Measurements from ENCODE around the gene EDIL3.

Gene EDIL3

GRCh38 chr5:84149094-84149493 lies 235.6 kb downstream of the EDIL3 start:
- DNase-seq, result no peak

GRCh38 chr5:84148651-84149050 lies 236.0 kb downstream of the EDIL3 start:
- DNase-seq, result no peak

GRCh38 chr5:84137541-84137940 lies 247.1 kb downstream of the EDIL3 start:
- no peak for DNase-seq

GRCh38 chr5:84131372-84131771 lies 253.3 kb downstream of the EDIL3 start:
- no peak for DNase-seq

- no peak for DNase-seq
Measured at GRCh38 chr5:84130006-84130580, 254.6 kb downstream of the EDIL3 start.

- no peak for DNase-seq
Measured at GRCh38 chr5:84125216-84125615, 259.5 kb downstream of the EDIL3 start.

- no peak for DNase-seq
Measured at GRCh38 chr5:84119252-84119651, 265.4 kb downstream of the EDIL3 start.

- DNase-seq, result no peak
Measured at GRCh38 chr5:84118551-84118950, 266.1 kb downstream of the EDIL3 start.

GRCh38 chr5:84115727-84116126 lies 269.0 kb downstream of the EDIL3 start:
- no peak for DNase-seq

- no peak for DNase-seq
Measured at GRCh38 chr5:84113246-84114105, 271.2 kb downstream of the EDIL3 start.

- DNase-seq, result no peak
Measured at GRCh38 chr5:84092738-84093137, 291.9 kb downstream of the EDIL3 start.

GRCh38 chr5:84091127-84091799 lies 293.4 kb downstream of the EDIL3 start:
- no peak for DNase-seq

GRCh38 chr5:84088996-84089395 lies 295.7 kb downstream of the EDIL3 start:
- DNase-seq, result no peak

- DNase-seq, result no peak
Measured at GRCh38 chr5:84086511-84086910, 298.2 kb downstream of the EDIL3 start.

GRCh38 chr5:84085387-84086041 lies 299.2 kb downstream of the EDIL3 start:
- DNase-seq, result no peak

GRCh38 chr5:84080908-84081307 lies 303.8 kb downstream of the EDIL3 start:
- no peak for DNase-seq

GRCh38 chr5:84072339-84072738 lies 312.3 kb downstream of the EDIL3 start:
- DNase-seq, result no peak

- DNase-seq, result no peak
Measured at GRCh38 chr5:84069608-84070179, 315.0 kb downstream of the EDIL3 start.

GRCh38 chr5:84063041-84063440 lies 321.6 kb downstream of the EDIL3 start:
- no peak for DNase-seq

GRCh38 chr5:84059672-84060071 lies 325.0 kb downstream of the EDIL3 start:
- DNase-seq, result no peak

- no peak for DNase-seq
Measured at GRCh38 chr5:84058561-84058960, 326.1 kb downstream of the EDIL3 start.

GRCh38 chr5:84057211-84057610 lies 327.5 kb downstream of the EDIL3 start:
- DNase-seq, result no peak

GRCh38 chr5:84045964-84046363 lies 338.7 kb downstream of the EDIL3 start:
- DNase-seq, result no peak

Data from activated CD4-positive, alpha-beta T cell treated with anti-CD3 and anti-CD28 coated beads for 4 hours (primary cell).